HL-60 (cell line): ENCODE measurements around the gene VIPR2.
"Not testable (repeated sequence)": the region's sequence is repeated elsewhere in the genome, so short reads cannot be mapped to it uniquely, and the experiment has no call there.

Source experiments
- DNase-seq, 2 experiments: peaks; one replicate each; pipeline ENCODE4 v3.0.0-alpha.2; 2010 to 2020; ENCODE audit warnings: low read depth in 1 of 2, low spot score in 1 of 2
- H3K27ac ChIP-seq: fragments of 250-450 bp; sonication (Bioruptor Pico); replicated peaks from 2 replicates; pipeline ENCODE4 v1.5.1; 2020; ENCODE audit warnings: mild to moderate bottlenecking, moderate library complexity
- H3K27me3 ChIP-seq: fragments of 250-450 bp; sonication (Bioruptor Pico); 2 replicates; pipeline ENCODE4 v1.5.1; 2021; ENCODE audit warnings: mild to moderate bottlenecking, moderate library complexity; ENCODE audit not compliant: insufficient read depth, poor library complexity, severe bottlenecking
- H3K4me3 ChIP-seq: replicated peaks from 2 replicates; pipeline ENCODE4 v1.5.1; 2011; ENCODE audit warnings: mild to moderate bottlenecking, control low read depth, low read length; ENCODE audit not compliant: insufficient read depth
- CTCF ChIP-seq: IDR thresholded peaks from one replicate; pipeline ENCODE4 v1.5.1; 2011; ENCODE audit warnings: low read length, control low read depth, inconsistent platforms; ENCODE audit not compliant: insufficient read depth
- GABPA ChIP-seq: IDR thresholded peaks from 2 replicates; pipeline ENCODE4 v1.6.1; 2012; ENCODE audit warnings: low read depth
- POLR2AphosphoS5 ChIP-seq: IDR thresholded peaks from 2 replicates; pipeline ENCODE4 v1.6.1; 2012; ENCODE audit warnings: low read depth
- REST ChIP-seq: IDR thresholded peaks from 2 replicates; pipeline ENCODE4 v1.6.1; 2012; ENCODE audit warnings: low read depth; ENCODE audit not compliant: insufficient replicate concordance
- SPI1 ChIP-seq: IDR thresholded peaks from 2 replicates; pipeline ENCODE4 v1.6.1; 2012; ENCODE audit warnings: low read depth, mild to moderate bottlenecking, borderline replicate concordance

The VIPR2 gene

DNA sequence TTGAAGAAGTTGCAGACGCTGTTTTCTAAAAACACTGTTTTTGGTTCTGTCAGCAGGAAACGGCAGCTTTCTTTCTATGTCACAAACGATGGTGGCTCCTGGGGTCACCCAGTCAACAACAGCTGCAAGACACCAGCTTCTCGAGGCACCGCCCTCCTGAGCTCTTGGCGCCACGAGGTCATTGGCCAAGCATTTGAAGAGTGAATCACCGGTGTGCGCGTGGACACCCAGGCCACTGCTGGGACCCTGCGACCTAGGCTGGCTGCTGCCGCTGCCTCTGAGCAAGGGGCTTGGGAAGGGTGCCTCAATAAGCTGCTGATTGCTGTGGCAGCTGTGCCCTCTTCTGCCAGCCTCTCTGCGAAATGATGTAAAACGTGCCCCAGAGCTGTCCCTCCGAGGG, 22.5 kb upstream of the VIPR2 start:
- H3K4me3 ChIP-seq, result no peak overlapping the region
- no peak for TF ChIP-seq SPI1
- no peak for TF ChIP-seq GABPA
- no peak for TF ChIP-seq REST
- no peak for TF ChIP-seq CTCF
- TF ChIP-seq POLR2AphosphoS5, result no peak
- H3K27me3 ChIP-seq, result no peaks in the 10 kb centered on the region
- H3K27ac ChIP-seq, result no peak overlapping the region
- DNase-seq, result no peak

GRCh38 chr7:159166530-159166929, 21.9 kb upstream of the VIPR2 start:
- TF ChIP-seq POLR2AphosphoS5, result no peak
- TF ChIP-seq REST, result no peak
- no peak for TF ChIP-seq GABPA
- TF ChIP-seq CTCF, result no peak
- TF ChIP-seq SPI1, result no peak
- Histone ChIP-seq H3K27me3 (no peaks in the 10 kb centered on the region), H3K4me3 (no peak overlapping the region), H3K27ac (no peak overlapping the region)
- DNase-seq, result no peak

DNA sequence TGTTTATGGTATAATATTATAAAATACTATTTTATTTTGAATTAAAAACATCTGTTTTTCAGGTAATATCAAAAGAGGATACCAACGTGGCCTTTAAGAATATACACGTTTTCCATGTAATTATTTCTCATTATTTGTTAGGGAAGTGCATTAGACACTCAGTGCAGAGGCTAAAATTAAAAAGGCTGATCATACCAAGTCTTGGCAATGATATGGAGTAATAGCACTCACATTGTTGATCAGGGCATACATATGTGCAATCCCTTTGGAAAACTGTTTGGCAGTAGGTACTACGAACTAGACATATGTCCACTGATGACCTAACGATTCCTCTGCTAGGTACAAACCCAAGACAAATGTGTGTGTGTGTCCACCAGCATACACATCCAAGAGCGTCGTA, 20.7 kb upstream of the VIPR2 start:
- Histone ChIP-seq H3K27me3 (no peaks in the 10 kb centered on the region), H3K27ac (no peak overlapping the region), H3K4me3 (no peak overlapping the region)
- DNase-seq, result no peak
- TF ChIP-seq POLR2AphosphoS5 (no peak), SPI1 (no peak), CTCF (no peak), GABPA (no peak), REST (no peak)

- not testable (repeated sequence) for H3K27ac ChIP-seq, H3K27me3 ChIP-seq, H3K4me3 ChIP-seq, DNase-seq
These were observed 19.1 kb upstream of the VIPR2 start for GRCh38 chr7:159163703-159164301.

GRCh38 chr7:159162050-159162626, 17.5 kb upstream of the VIPR2 start:
- not testable (repeated sequence) for DNase-seq, H3K27me3 ChIP-seq, H3K27ac ChIP-seq, H3K4me3 ChIP-seq
